GM18867 (cell line): Measurements from ENCODE around the gene RNF157.
"Not testable (repeated sequence)": the region's sequence is repeated elsewhere in the genome, so short reads cannot be mapped to it uniquely, and the experiment has no call there.

ENCODE experiments used
- ATAC-seq: cut with Tn5 transposase; IDR thresholded peaks from one replicate; pipeline ENCODE4 v1.9.1; 2021; ENCODE audit warnings: mild to moderate bottlenecking, moderate library complexity; ENCODE audit not compliant: unreplicated experiment

The RNF157 gene

DNA sequence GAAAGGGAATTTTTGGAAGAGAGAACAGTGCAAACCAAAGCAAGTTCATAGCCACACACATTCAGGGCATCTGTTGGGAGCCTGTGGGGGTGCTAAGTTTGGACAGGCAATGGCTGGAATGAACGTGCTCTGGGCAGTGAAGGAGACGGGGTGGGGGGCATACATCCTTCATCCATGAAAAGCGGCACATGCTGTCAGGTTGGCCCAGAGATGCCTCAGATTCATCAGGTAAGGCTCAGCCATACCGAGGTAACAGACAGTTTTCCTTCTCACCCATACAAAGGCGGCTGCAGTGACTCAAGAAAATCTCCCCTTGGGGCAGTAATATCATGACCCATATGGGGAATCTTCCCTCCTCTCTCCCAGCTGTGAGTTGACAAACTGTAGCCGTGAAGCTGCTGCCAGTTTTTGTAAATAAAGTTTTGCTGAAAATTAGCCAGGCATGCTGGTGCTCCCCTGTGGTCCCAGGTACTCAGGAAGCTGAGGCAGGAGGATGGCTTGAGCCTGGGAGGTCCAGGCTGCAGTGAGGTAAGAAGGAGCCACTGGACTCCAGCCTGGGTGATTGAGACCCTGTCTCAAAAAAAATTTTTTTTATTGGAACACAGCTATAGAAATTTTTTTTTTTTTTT is 15.6 kb upstream of the RNF157 start:
- no peak for ATAC-seq

DNA sequence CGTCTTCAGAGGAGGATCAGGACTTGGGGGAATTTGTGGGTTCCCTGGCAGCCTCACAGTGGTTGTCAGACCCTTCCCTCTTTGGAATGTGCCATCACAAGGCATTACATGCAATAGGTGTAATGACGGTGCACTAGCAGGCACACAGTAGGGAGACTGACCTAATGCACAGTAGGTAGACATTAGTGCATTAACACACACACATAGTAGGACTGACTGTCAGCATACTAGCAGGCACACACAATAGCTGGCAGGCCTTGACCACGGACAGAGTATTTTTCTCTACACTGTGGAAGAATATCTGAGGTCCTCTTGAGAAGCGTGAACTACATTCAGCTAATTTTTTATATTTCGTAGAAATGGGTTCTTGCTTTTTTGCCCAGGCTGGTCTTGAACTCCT is 14.0 kb upstream of the RNF157 start:
- ATAC-seq = no peak

DNA sequence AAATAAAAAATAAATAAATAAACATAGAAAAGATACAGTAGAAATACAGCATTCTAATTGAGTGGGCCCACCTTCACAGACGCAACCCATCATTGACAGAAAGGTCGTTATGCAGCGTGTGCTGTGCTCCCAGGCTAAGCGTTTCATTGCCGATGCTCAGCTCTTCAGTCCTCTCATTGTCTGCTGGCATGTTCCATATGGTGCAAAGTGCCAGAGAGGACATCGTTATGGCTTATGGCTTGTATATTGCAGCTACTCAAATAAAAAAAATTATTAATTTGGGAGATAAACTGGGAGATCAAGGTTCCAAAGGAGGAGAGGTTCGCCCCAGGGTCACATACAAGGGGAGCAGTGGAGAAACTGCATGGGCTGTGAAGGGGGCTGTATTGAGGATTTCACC is 13.5 kb upstream of the RNF157 start:
- ATAC-seq = no peak

DNA sequence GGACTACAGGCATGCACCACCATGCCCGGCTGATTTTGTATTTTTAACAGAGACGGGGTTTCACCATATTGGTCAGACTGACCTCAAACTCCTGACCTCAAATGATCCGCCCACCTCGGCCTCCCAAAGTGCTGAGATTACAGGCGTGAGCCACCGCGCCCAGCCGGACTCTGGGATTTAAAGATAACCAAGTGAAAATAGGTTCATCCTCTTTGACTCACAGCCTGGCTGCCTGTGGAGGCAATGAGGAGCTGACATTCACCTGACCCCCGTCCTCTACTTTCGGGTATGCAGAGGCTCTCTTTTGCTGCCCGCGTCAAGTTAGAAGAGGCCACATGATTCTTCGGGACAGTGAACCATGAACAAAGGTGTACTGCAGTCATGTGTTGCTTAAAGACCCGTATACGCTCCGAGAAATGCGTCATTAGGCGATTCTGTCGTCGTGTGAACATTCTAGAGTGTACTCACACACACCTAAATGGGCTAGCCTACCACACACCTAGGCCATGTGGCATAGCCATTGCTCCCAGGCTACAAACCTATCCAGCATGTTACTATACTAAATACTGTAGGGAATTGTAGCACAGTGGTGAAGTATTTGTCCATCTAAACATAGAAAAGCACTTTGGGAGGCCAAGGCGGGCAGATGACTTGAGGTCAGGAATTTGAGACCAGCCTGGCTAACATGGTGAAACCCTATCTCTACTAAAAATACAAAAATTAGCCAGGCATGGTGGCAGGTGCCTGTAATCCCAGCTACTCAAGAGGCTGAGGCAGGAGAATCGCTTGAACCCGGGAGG is 12.9 kb upstream of the RNF157 start:
- not testable (repeated sequence) for ATAC-seq

DNA sequence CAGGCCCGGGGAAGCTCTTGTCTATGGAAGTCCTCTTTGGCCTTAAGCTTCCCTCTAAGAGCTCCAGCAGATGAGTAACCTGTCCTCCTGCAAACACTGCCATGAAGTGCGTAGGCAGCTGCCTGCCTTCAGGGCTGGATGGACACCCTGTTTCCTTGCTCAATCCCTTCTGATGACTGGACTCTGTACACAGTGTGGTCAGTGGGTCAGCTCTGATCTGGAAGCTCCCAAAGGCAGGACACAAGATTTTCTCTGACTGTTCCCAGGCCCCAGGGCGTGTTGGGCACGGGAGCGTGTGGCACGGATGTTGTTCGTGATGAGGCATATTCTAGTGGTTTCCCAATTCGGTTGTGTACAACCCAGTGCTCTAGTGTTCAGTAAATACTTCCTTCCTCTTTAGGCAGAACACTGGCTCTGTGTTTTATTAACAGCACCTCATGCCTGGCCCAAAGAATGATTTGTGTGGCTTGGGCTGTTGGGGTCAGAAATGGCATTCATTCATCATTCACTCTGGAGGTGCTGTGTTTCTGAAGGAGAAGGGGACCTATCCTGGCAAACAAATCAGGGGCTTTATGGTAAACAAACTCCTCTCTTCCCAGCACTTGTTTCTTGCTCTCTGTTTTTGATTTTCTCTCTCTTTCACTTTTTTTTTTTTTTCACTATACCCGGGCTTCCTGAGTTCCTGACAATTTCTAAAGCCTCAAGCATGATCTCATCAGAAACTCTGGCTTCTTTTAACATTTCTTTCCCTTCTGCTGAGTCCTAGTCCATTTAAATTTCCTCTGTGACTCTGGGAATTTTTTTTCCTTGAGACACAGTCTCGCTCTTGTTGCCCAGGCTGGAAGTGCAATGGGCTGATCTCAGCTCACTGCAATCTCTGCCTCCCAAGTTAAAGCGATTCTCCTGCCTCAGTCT is 12.0 kb upstream of the RNF157 start:
- no peak for ATAC-seq

DNA sequence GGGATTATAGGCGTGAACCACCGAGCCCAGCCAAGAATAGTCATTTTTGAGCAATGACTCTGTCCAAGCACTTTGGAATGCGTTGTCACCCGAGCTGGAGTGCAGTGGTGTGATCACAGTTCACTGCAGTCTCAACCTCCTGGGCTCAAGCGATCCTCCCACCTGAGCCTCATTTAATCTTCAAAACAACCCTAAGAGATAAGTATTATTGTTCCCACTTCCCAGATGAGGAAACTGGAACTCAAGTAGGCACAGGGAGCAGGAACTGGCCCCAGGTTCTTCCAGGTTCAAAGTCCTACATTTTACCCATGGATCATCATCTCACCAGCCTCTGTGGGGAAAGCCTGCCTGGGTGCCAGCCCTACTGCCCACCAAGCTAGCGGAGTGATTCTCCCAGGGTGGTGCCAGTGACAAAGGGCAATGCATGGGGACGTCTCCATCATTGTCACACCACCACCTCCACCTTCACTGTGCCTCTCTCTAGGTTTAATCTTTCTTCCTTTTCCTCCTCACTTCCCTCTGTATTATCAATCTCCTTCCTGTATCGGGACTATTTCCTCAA is 11.3 kb upstream of the RNF157 start:
- no peak for ATAC-seq

DNA sequence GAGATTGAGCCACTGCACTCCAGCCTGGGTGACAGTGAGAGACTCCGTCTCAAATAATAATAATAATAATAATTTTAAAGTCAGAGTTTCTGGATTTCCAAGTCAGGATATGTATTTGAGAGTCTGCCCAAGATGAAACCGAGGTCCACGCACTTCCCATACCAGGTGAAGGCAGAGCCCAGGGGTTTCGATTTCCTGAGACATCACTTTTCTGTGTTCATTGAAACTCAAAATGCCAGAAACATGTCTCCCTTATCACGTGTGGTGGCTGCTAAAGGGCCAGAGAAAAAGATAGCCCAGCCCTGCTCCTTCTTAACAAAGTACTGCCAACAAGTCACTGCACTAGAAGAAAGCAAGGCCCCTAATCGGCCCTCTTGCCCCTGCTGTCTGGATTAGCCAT is 9.8 kb upstream of the RNF157 start:
- ATAC-seq = no peak

DNA sequence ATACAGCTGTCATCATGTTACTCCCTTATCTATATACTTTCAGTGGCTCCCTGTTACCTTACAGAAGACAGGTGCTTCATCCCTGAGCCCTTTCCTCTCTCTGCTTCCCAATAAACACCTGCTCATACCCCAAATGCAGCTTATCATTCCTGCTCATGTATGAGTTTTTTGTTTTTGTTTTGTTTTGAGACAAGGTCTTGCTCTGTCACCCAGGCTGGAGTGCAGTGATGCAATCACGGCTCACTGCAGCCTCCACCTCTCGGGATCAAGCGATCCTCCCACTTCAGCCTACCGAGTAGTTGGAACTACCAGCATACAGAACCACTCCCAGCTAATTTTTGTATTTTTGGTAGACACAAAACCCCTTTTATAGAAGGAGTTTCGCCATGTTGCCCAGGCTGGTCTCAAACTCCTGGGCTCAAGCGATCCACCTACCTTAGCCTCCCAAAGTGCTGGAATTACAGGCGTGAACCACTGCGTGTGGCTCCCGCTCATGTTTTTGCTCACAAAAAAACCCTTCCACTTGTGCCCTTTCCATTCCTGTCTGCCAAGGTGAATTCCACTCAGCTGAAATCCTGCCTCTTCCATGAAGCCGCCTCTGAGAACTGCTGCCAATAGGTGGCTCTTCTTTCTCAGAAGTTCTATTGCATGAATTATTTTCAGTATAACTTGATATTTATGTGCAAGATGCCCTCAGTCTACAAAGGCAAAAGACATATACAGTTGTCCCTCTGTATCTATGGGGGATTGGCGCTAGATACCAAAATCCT is 7.9 kb upstream of the RNF157 start:
- no peak for ATAC-seq

DNA sequence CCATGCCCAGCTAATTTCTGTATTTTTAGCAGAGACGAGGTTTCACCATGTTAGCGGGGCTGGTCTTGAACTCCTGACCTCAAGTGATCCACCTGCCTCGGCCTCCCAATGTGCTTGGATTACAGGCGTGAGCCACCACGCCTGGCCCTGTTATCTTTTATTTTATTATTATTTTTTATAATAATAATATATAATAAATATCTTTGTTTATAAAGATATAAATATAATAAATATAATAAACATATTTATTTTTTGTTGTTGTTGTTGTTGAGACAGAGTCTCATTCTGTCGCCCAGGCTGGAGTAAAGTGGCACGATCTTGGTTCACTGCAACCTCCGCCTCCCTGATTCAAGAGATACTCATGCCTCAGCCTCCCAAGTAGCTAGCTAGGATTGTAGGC is 7.0 kb upstream of the RNF157 start:
- no peak for ATAC-seq

DNA sequence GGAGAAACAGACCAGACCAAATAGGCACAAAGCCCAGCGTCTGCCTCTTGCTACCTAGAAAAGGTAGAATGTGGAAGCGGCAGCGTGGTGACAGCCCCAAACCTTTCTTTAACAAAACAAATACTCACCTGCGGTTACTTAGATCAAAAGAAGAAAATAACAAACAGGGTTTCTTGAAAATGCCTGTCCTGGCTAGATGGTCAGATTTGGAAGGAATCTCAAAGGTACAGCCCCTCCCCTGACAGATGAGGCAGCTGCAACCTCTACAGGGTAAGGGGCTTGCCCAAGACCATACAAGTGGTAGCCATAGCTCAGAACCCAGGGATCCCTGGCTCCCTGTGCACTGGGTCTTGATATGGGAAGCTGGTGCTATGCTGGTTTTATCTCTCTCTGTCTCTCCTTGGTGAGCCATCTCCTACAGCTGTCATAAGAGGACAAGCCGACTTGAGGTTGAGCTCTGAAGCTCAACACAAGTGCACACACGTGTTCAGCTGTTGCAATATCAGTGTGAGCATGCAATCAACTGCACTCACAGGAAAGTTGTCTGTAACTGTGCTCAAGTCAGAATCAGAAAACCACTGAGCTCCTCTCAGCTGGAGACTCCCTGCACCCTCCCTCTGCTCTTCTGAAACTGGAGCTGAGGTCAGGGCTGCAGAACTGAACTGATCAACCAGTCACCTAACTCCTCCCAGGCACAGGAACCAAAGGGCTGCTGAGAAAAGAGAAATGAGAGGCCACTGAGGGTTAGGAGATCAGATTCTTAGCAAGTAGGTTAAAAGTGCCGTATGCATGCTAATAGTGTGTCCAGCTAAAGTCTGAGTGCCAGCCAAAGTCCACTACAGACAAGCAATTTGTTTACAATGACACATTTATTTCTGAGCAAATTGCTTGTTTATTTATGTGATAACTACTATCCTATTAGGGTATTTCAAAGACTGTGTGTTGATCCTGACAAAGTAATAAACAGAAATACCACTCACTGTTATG is 6.1 kb upstream of the RNF157 start:
- ATAC-seq = peak; percentile 94

DNA sequence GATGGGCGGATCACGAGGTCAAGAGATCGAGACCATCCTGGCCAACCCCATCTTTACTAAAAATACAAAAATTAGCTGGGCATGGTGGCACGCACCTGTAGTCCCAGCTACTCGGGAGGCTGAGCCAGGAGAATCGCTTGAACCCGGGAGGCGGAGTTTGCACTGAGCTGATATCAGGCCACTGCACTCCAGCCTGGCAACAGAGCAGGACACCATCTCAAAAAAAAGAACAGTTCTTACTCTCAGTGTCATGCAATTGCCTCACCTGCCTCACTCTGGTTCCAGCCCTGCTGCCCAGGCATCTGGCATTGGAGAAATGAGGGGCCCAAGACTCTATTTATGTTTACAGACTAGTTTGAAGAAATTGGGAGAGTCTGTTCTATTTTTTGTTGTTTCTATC is 4.4 kb upstream of the RNF157 start:
- not testable (repeated sequence) for ATAC-seq

DNA sequence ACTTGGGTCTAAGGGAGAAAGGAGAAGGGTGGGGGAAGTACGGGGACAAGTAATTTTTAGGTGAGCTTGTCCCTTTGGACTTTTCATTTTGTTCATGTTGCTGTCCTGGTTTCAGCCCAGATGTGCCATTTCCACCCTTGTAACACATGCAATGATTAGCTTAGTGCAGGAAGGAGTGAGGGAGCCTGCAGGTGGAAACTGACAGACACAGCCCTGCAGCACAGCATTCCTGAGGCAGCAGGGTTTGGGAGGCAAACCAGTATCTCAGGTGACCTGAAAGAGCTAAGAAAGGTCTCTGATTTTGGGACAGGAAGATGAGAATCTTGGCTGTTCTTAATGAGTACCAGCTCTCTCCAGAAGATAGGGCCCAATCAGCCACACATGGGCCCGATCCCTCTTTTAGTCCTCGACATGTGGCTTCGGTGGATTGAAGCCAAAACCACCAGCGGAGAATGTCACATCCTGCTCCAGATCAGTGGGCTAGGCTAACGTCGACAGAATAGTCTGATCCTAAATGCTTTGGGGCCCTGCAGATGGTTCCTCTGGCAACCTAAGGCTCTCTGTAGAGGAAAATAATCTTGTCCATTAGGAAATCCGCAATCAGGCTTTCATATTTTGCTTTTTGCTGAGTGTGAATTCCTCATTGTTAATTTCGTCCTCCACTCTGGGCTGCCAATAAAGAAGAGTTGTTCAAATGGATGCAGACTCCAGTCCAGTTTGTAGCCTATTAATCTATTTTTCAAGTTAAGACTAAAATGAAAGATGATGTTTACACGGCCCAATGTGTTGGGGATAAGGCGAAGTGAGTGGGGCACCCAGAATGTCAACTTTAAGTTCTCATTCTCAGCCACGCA is 3.8 kb upstream of the RNF157 start:
- no peak for ATAC-seq

DNA sequence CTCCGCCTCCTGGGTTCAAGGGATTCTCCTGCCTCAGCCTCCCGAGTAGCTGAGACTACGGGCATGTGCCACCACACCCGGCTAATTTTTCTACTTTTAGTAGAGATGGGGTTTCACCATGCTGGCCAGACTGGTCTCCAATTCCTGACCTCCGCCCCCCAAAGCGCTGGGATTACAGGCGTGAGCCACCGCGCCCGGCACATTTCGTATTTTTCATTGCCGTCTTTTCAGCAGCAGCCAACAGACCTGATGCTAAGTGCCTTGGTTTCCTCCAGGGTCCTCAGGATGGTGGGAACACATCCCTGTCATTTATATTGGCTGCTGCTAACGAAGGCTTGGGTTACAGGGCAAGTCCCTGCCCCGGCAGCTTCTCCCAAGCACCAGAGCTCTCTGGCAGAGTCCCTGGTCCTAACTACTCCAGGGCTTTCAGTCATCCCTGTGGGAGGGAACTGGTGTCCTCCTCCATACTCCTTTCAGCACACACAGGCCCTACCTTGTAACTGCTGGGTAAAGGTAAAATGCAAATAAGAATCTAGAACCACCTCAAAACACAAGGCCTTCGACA is 1.5 kb upstream of the RNF157 start:
- no peak for ATAC-seq

DNA sequence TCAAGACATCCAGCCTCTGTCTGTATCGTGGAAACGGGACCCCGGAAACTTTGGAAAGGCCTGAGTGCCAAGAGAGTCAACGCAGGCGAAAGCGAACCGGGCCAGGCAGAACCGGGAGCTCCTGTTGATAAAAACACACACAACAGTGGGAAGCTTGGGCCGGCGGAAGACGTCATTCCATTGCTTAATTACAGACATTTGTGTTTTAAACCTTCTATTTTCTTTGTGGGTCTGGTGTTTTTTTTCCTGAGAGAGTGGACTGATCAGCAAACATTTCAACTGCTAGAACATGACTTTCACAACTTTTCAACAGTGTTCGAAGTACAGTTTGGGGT is 878 bp upstream of the RNF157 start:
- no peak for ATAC-seq

DNA sequence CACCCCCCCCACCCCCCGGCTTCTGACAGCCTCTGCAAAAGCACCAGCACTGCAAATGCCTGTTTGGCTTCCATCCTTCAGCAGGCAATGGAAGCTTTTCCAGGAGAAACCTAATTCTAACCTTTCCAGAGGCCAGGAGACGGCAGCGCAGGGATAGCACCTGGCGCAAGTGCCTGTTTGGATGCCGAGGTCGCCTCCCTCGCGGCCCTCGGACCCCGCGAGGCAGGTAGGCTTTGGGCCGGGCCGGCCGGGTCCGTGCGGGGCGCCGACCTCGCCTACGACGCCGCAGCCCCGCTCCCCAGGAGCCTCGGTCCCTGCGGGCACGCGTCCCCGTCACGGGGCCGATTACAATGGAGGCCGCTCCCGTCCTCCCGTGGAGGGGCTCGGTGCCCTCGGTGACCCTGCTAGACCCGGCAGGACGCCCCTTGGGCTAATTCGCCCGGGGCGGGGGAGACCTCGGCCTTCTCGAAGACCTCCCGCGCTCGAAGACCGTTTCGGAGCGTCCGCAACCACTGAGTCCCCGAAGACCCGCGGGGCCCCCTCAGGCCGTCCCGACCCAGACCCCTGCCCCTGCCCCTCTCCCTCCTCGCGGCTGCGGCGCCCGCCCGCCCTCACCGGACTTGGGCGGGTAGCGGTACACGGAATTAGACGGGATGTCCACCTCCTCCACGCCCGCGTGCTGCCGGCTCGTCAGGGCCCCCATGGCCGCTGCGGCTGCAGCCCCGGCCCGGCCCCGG is 587 bp downstream of the RNF157 start:
- ATAC-seq = no peak

DNA sequence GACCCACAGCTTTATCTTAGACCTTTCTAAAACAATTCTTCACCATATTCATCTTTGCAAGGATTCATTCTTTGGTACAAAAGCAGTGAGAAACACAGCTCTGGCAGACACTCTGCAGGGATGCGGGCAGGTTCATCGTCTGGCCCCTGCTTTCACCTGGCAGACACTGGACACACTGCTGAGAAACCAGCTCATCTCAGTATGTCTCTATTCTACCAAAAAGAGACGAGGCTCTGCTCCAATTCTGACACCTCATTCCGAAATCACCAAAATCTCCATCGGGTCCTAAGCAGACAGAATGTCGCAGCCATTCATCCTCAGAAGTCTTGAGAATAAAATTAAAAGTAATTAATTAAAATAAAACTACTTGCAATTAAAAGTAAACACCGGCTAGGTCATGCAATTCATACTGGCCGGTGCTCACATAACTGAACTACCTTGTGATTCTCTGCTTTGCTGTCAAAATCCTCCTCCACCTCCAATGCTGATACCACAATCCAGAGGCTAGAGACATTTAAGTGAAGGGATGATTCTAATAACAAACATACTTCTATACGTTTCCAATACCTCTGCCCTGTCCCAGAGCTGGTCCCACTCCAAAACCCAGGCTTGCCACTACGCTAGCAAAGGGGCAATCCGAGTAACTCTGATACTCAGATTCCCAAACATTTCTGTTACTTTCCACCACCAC is 1.3 kb downstream of the RNF157 start:
- no peak for ATAC-seq

DNA sequence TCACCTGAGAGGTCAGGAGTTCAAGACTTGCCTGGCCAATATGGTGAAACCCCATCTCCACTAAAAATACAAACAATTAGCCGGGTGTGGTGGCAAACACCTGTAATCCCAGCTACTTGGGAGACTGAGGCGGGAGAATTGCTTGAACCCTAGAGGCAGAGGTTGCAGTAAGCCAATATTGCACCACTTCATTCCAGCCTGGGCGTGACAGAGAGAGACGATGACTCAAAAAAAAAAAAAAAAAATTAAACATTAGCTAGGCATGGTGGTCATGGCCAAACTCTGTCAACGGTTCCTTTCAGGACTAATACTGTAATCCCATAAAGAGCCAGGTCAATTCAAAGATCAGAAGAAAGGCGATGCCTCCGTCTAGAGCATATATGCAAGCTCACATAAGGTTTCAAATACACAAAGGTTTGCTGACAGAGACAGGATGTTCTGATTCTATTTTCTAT is 2.4 kb downstream of the RNF157 start:
- ATAC-seq = no peak
